ENCODE measurements around the gene MAP4K4. TPM values are rescaled to one million over a fixed set of nuclear protein-coding genes. Genes with fewer than 3 reads are reported as not detected.

MAP4K4 gene
- total RNA-seq, 2 experiments from 2014 or later, result 92.8 to 94.0 TPM

DNA sequence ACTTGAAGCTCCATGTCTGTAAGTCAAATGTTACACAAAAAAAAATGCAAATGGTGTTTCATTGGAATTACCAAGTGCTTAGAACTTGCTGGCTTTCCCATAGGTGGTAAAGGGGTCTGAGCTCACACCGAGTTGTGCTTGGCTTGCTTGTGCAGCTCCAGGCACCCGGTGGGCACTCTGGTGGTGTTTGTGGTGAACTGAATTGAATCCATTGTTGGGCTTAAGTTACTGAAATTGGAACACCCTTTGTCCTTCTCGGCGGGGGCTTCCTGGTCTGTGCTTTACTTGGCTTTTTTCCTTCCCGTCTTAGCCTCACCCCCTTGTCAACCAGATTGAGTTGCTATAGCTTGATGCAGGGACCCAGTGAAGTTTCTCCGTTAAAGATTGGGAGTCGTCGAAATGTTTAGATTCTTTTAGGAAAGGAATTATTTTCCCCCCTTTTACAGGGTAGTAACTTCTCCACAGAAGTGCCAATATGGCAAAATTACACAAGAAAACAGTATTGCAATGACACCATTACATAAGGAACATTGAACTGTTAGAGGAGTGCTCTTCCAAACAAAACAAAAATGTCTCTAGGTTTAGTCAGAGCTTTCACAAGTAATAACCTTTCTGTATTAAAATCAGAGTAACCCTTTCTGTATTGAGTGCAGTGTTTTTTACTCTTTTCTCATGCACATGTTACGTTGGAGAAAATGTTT is 196.3 kb downstream of the MAP4K4 start:
- ATAC-seq (ENCODE audit: poor library complexity) (no peak), DNase-seq (no peak)
- ChIA-PET CTCF (interaction anchor here (1.3 kb wide), 1 partner anchor 10 kb away, joined by 4 read pairs; no protein-coding TSS in a partner anchor), POLR2A (no interaction called here)
- Mint-ChIP-seq H3K36me3 (ENCODE audit: low read depth) (peaks cover 67% of the 10 kb centered on the region), H3K4me3 (no peak overlapping the region), H3K4me1 (ENCODE audit: low read depth) (no peaks in the 10 kb centered on the region), H3K27me3 (no peaks in the 10 kb centered on the region), H3K27ac (no peak overlapping the region), H3K9me3 (no peaks in the 10 kb centered on the region)
- intact Hi-C loops (cut with DNase I, micrococcal nuclease), result no loop called here
- Histone ChIP-seq H3K36me3 (ENCODE audit: insufficient read depth, low read length) (peaks cover 48% of the 10 kb centered on the region), H3K9me3 (ENCODE audit: control insufficient read depth in 1 of 2, insufficient read depth in 1 of 2, low read length in 2 of 2) (no peaks in the 10 kb centered on the region), H3K4me1 (ENCODE audit: insufficient read depth, low read length) (no peaks in the 10 kb centered on the region), H3K27me3 (ENCODE audit: control insufficient read depth in 1 of 2, insufficient read depth in 2 of 2, low read length in 2 of 2) (no peaks in the 10 kb centered on the region), H3K27ac (ENCODE audit: low read depth in 1 of 2, low read length in 2 of 2) (no peak overlapping the region), H3K4me3 (ENCODE audit: low read length) (no peak overlapping the region)
- TF ChIP-seq CTCF (IDR thresholded peaks at IDR 0.05), result no peak

GRCh38 chr2:101895039-101895438 is 197.5 kb downstream of the MAP4K4 start:
- DNase-seq, result no peak
- H3K27ac ChIP-seq (ENCODE audit: low read depth in 1 of 2, low read length in 2 of 2), result no peak overlapping the region
- POLR2A ChIA-PET, result no interaction called here
- H3K4me3 ChIP-seq (ENCODE audit: low read length), result no peak overlapping the region
- no peaks in the 10 kb centered on the region for H3K9me3 Mint-ChIP-seq
- H3K36me3 ChIP-seq (ENCODE audit: insufficient read depth, low read length), result peaks cover 36% of the 10 kb centered on the region
- H3K4me1 Mint-ChIP-seq (ENCODE audit: low read depth), result peaks cover 3% of the 10 kb centered on the region
- no peak overlapping the region for H3K27ac Mint-ChIP-seq
- TF ChIP-seq CTCF (IDR thresholded peaks at IDR 0.05), result no peak
- H3K9me3 ChIP-seq (ENCODE audit: control insufficient read depth in 1 of 2, insufficient read depth in 1 of 2, low read length in 2 of 2), result no peaks in the 10 kb centered on the region
- ATAC-seq (ENCODE audit: poor library complexity), result no peak
- no peaks in the 10 kb centered on the region for H3K27me3 Mint-ChIP-seq
- H3K4me1 ChIP-seq (ENCODE audit: insufficient read depth, low read length), result peaks cover under 1% of the 10 kb centered on the region
- CTCF ChIA-PET, result interaction anchor here (1.3 kb wide), 1 partner anchor 11 kb away, joined by 4 read pairs; no protein-coding TSS in a partner anchor
- peaks cover 55% of the 10 kb centered on the region for H3K36me3 Mint-ChIP-seq (ENCODE audit: low read depth)
- intact Hi-C loops (cut with DNase I, micrococcal nuclease), result no loop called here
- H3K27me3 ChIP-seq (ENCODE audit: control insufficient read depth in 1 of 2, insufficient read depth in 2 of 2, low read length in 2 of 2), result no peaks in the 10 kb centered on the region
- no peak overlapping the region for H3K4me3 Mint-ChIP-seq

GRCh38 chr2:101895819-101896322 is 198.4 kb downstream of the MAP4K4 start:
- peaks cover 30% of the 10 kb centered on the region for H3K36me3 ChIP-seq (ENCODE audit: insufficient read depth, low read length)
- no peak overlapping the region for H3K27ac Mint-ChIP-seq
- POLR2A ChIA-PET, result no interaction called here

More at GRCh38 chr2:101895819-101896322, 198.4 kb downstream of the MAP4K4 start:
- Mint-ChIP-seq H3K4me1 (ENCODE audit: low read depth) (peaks cover 10% of the 10 kb centered on the region), H3K27me3 (no peaks in the 10 kb centered on the region), H3K4me3 (no peak overlapping the region), H3K36me3 (ENCODE audit: low read depth) (peaks cover 48% of the 10 kb centered on the region), H3K9me3 (no peaks in the 10 kb centered on the region)
- no peak for DNase-seq
- H3K4me1 ChIP-seq (ENCODE audit: insufficient read depth, low read length), result peaks cover 5% of the 10 kb centered on the region
- no peaks in the 10 kb centered on the region for H3K27me3 ChIP-seq (ENCODE audit: control insufficient read depth in 1 of 2, insufficient read depth in 2 of 2, low read length in 2 of 2)
- H3K9me3 ChIP-seq (ENCODE audit: control insufficient read depth in 1 of 2, insufficient read depth in 1 of 2, low read length in 2 of 2), result no peaks in the 10 kb centered on the region
- CTCF ChIA-PET, result no interaction called here
- no peak overlapping the region for H3K27ac ChIP-seq (ENCODE audit: low read depth in 1 of 2, low read length in 2 of 2)
- no peak overlapping the region for H3K4me3 ChIP-seq (ENCODE audit: low read length)
- TF ChIP-seq CTCF (IDR thresholded peaks at IDR 0.05), result no peak
- intact Hi-C loops (cut with DNase I, micrococcal nuclease), result no loop called here
- ATAC-seq (ENCODE audit: poor library complexity), result no peak

Measured in CD4-positive, alpha-beta T cell (primary cell).